GM12878 (cell line): ENCODE results near the gene SYK. TPM values are rescaled to one million over a fixed set of nuclear protein-coding genes. Genes with fewer than 3 reads are reported as not detected.

ENCODE experiments used
- ATAC-seq: fragments of 200-7000 bp; cut with Tn5 transposase; 3 replicates; pipeline ENCODE4 v1.9.1; 2020; ENCODE audit warnings: mild to moderate bottlenecking, moderate library complexity
- BruUV-seq: library from RNA; stranded (reverse); fragments of 400-500 nt; replicated peaks from 2 replicates; lab custom pipeline; 2021; lab: Mats Ljungman, UMichigan
- CTCF ChIA-PET: fragments of 300-600 bp; sonication (Branson Sonifier 250); formaldehyde crosslinking; extraction: SDS; loops from one replicate; lab custom pipeline; 2021; ENCODE audit warnings: inconsistent platforms; lab: Yijun Ruan, JAX
- POLR2A ChIA-PET: fragments of 350-600 bp; formaldehyde crosslinking; extraction: SDS; loops from one replicate; lab custom pipeline; 2021; ENCODE audit warnings: inconsistent platforms; lab: Charles Lee
- RAD21 ChIA-PET: fragments of 300-600 bp; sonication (Branson Sonifier 250); formaldehyde crosslinking; loops from one replicate; lab custom pipeline; 2023; ENCODE audit warnings: antibody characterized with exemption; ENCODE audit not compliant: unreplicated experiment; lab: Charles Lee
- SMC1A ChIA-PET: fragments of 300-600 bp; sonication (Branson Sonifier 250); formaldehyde crosslinking; loops from one replicate; lab custom pipeline; 2023; ENCODE audit not compliant: unreplicated experiment, uncharacterized antibody; lab: Charles Lee
- DNase-seq: peaks from one replicate; pipeline ENCODE4 v3.0.0-alpha.2; 2011; ENCODE audit warnings: low read depth, low spot score
- FAIRE-seq: peaks from 3 replicates; lab custom pipeline; 2011; peaks lifted over from hg19 to GRCh38; lab: Jason Lieb, UNC
- H2AFZ ChIP-seq: 2 replicates; pipeline ENCODE4 v1.6.0; 2011; ENCODE audit warnings: low read depth, low read length, control low read depth; ENCODE audit not compliant: control insufficient read depth
- H3K27ac ChIP-seq: 2 replicates; pipeline ENCODE4 v1.5.1; 2011; ENCODE audit warnings: control low read depth; ENCODE audit not compliant: control insufficient read depth, insufficient read depth
- H3K27me3 ChIP-seq, 2 experiments: replicated peaks in 1 of 2; 2 replicates each; pipeline versions ENCODE4 v1.6.0 to v1.6.1; 2011; ENCODE audit warnings: low read length in 1 of 2; ENCODE audit not compliant: control insufficient read depth in 2 of 2, insufficient read depth in 2 of 2
- H3K36me3 ChIP-seq, 2 experiments: 2 replicates each; pipeline ENCODE4 v1.5.1; 2011; ENCODE audit warnings: low read length in 1 of 2; ENCODE audit not compliant: control insufficient read depth in 2 of 2, insufficient read depth in 2 of 2
- H3K4me1 ChIP-seq: 2 replicates; pipeline ENCODE4 v1.6.1; 2011; ENCODE audit warnings: mild to moderate bottlenecking, low read length, moderate library complexity, mixed read lengths; ENCODE audit not compliant: control insufficient read depth, insufficient read depth
- H3K4me2 ChIP-seq: 2 replicates; pipeline ENCODE4 v1.6.0; 2011; ENCODE audit warnings: control low read depth; ENCODE audit not compliant: control insufficient read depth, insufficient read depth
- H3K4me3 ChIP-seq: fragments of 200-600 bp; sonication (generic); 2 replicates; pipeline ENCODE4 v1.5.1; 2016
- H3K79me2 ChIP-seq: 2 replicates; pipeline ENCODE4 v1.6.0; 2011; ENCODE audit warnings: low read length; ENCODE audit not compliant: control insufficient read depth, insufficient read depth
- H3K9ac ChIP-seq: 2 replicates; pipeline ENCODE4 v1.8.0; 2011; ENCODE audit warnings: low read length, control low read depth, mixed read lengths; ENCODE audit not compliant: control insufficient read depth, insufficient read depth
- H3K9me3 ChIP-seq: replicated peaks from 3 replicates; pipeline ENCODE4 v1.5.1; 2011; ENCODE audit warnings: mild to moderate bottlenecking, low read length; ENCODE audit not compliant: control insufficient read depth, insufficient read depth
- H4K20me1 ChIP-seq: 2 replicates; pipeline ENCODE4 v1.6.0; 2011; ENCODE audit not compliant: control insufficient read depth, insufficient read depth
- CREB1 ChIP-seq: IDR thresholded peaks from 2 replicates; pipeline ENCODE4 v1.6.1; 2012; ENCODE audit warnings: low read depth, mild to moderate bottlenecking, inconsistent platforms
- GATAD2B ChIP-seq: fragments of 450-650 bp; conservative IDR thresholded peaks from 2 replicates; pipeline ENCODE4 v1.6.1; 2017; ENCODE audit warnings: low read depth, mild to moderate bottlenecking, moderate library complexity
- HDGF ChIP-seq: fragments of 450-650 bp; IDR thresholded peaks from 2 replicates; pipeline ENCODE4 v1.6.1; 2016; ENCODE audit warnings: antibody characterized with exemption
- IRF4 ChIP-seq: IDR thresholded peaks from 2 replicates; pipeline ENCODE4 v1.6.1; 2011; ENCODE audit warnings: low read depth, low read length
- KAT2A ChIP-seq: conservative IDR thresholded peaks from 2 replicates; pipeline ENCODE4 v1.6.1; 2011; ENCODE audit warnings: low read depth, low read length; ENCODE audit not compliant: control insufficient read depth
- MYC ChIP-seq: IDR thresholded peaks from 2 replicates; pipeline ENCODE4 v1.6.1; 2011; ENCODE audit warnings: mild to moderate bottlenecking, low read length, moderate library complexity, inconsistent platforms; ENCODE audit not compliant: insufficient read depth, insufficient replicate concordance, insufficient read length, severe bottlenecking
- SMC3 ChIP-seq: IDR thresholded peaks from 2 replicates; pipeline ENCODE4 v1.6.1; 2011; ENCODE audit warnings: low read length, improper control_type of control experiment, borderline replicate concordance
- STAT1 ChIP-seq: fragments of 450-650 bp; conservative IDR thresholded peaks from 2 replicates; pipeline ENCODE4 v1.6.1; 2014; ENCODE audit warnings: antibody characterized with exemption, mild to moderate bottlenecking
- ZSCAN29 ChIP-seq: fragments of 450-650 bp; IDR thresholded peaks from 2 replicates; pipeline ENCODE4 v1.6.1; 2017; ENCODE audit warnings: mild to moderate bottlenecking, moderate library complexity
- ZZZ3 ChIP-seq: IDR thresholded peaks from 2 replicates; pipeline ENCODE4 v1.6.1; 2011; ENCODE audit warnings: low read depth; ENCODE audit not compliant: control insufficient read depth, insufficient read length
- WGBS: methylation state at CpG from one replicate; pipeline ENCODE4 v1.1.6; 2016; ENCODE audit warnings: low lambda C conversion rate; ENCODE audit not compliant: insufficient replicate concordance, insufficient coverage; ENCODE audit errors: missing lambda C conversion rate; 5-methylcytosine and 5-hydroxymethylcytosine counted together
- in situ Hi-C: fragments of 300-500 bp; cut with MboI; formaldehyde crosslinking; loops from 9 replicates; pipeline ENCODE4 v1.14.3; 2018; ENCODE audit warnings: mixed read lengths
- intact Hi-C: fragments of 100-400 bp; cut with micrococcal nuclease; formaldehyde crosslinking; loops from one replicate; pipeline ENCODE4 v1.14.2; 2022; ENCODE audit not compliant: unreplicated experiment
- polyA plus RNA-seq, 11 experiments: library from polyadenylated mRNA; depleted of rRNA in 4 of 11; unstranded in 6 of 11; stranded (reverse) in 5 of 11; fragments of >200 nt; fragmentation: Nextera tagmentation in 4 of 11; fragmentation: Illumina TruSeq in 1 of 11; extraction: Ambion mirVana in 4 of 11; extraction: Trizol in 1 of 11; gene quantifications; 1 replicate in 1 of 11; 2 replicates in 10 of 11; pipeline versions ENCODE4 v1.2.1 to v1.2.3, GENCODE V29; 2011 to 2016; ENCODE audit warnings: inconsistent platforms in 2 of 11, missing spikeins in 2 of 11, low read depth in 1 of 11
- total RNA-seq, 4 experiments: library from RNA; depleted of rRNA in 3 of 4; stranded (reverse); fragments of >200 nt in 3 of 4; fragmentation: Illumina TruSeq in 1 of 4; extraction: Trizol in 1 of 4; gene quantifications; 2 replicates each; pipeline versions ENCODE4 v1.2.1 to v1.2.3, GENCODE V29; 2013 to 2021
- TF ChIP-seq, protein P1 (sequence below): fragments of 450-650 bp; IDR thresholded peaks from 2 replicates; pipeline ENCODE4 v1.6.1; 2017; ENCODE audit warnings: mild to moderate bottlenecking, low read depth, inconsistent platforms; ENCODE audit not compliant: poor library complexity, severe bottlenecking
- TF ChIP-seq, protein P2 (sequence below): fragments of 150-350 bp; IDR thresholded peaks from 2 replicates; pipeline ENCODE4 v1.6.1; 2016; ENCODE audit warnings: low read depth, low read length

The SYK gene
- total and polyA plus RNA-seq, 10 of the 15 experiments (the other 5 are each of a cell fraction or from before 2014, with no cell fraction given), result 6.5 to 135 (median 68.8) TPM

DNA sequence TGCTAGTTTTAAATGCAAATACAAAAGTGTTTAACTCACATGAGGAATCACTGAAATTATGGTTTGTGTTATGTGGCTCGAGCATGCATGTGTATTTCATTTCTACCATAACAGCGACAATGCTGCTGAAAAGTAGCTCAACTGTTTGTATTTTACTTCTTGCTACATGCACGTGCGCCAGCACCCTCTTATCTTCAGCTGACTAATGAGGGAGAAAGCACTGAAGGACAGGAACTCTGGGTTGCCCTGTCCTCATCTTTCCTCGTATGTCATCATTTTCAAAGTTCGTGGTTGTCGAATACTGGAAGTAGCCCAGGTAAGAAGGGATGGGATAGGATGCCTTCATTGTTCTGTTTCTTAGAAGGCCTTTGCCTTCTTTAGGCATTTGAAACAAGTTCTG is 120.3 kb downstream of the SYK start:
- CTCF ChIA-PET, result interaction anchor here (1.0 kb wide), 1 partner anchor 505 kb away, joined by 3 read pairs; no protein-coding TSS in a partner anchor
- H2AFZ ChIP-seq, result no peak overlapping the region
- H3K4me1 ChIP-seq, result peaks cover 17% of the 10 kb centered on the region
- TF ChIP-seq CREB1 (no peak), STAT1 (no peak), IRF4 (no peak), KAT2A (no peak), ZSCAN29 (no peak), MYC (no peak), HDGF (no peak), SMC3 (no peak), ZZZ3 (no peak), GATAD2B (no peak)
- TF ChIP-seq, protein P1, sequence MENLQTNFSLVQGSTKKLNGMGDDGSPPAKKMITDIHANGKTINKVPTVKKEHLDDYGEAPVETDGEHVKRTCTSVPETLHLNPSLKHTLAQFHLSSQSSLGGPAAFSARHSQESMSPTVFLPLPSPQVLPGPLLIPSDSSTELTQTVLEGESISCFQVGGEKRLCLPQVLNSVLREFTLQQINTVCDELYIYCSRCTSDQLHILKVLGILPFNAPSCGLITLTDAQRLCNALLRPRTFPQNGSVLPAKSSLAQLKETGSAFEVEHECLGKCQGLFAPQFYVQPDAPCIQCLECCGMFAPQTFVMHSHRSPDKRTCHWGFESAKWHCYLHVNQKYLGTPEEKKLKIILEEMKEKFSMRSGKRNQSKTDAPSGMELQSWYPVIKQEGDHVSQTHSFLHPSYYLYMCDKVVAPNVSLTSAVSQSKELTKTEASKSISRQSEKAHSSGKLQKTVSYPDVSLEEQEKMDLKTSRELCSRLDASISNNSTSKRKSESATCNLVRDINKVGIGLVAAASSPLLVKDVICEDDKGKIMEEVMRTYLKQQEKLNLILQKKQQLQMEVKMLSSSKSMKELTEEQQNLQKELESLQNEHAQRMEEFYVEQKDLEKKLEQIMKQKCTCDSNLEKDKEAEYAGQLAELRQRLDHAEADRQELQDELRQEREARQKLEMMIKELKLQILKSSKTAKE, result no peak
- TF ChIP-seq, protein P2, sequence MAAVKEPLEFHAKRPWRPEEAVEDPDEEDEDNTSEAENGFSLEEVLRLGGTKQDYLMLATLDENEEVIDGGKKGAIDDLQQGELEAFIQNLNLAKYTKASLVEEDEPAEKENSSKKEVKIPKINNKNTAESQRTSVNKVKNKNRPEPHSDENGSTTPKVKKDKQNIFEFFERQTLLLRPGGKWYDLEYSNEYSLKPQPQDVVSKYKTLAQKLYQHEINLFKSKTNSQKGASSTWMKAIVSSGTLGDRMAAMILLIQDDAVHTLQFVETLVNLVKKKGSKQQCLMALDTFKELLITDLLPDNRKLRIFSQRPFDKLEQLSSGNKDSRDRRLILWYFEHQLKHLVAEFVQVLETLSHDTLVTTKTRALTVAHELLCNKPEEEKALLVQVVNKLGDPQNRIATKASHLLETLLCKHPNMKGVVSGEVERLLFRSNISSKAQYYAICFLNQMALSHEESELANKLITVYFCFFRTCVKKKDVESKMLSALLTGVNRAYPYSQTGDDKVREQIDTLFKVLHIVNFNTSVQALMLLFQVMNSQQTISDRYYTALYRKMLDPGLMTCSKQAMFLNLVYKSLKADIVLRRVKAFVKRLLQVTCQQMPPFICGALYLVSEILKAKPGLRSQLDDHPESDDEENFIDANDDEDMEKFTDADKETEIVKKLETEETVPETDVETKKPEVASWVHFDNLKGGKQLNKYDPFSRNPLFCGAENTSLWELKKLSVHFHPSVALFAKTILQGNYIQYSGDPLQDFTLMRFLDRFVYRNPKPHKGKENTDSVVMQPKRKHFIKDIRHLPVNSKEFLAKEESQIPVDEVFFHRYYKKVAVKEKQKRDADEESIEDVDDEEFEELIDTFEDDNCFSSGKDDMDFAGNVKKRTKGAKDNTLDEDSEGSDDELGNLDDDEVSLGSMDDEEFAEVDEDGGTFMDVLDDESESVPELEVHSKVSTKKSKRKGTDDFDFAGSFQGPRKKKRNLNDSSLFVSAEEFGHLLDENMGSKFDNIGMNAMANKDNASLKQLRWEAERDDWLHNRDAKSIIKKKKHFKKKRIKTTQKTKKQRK, result no peak
- H3K27ac ChIP-seq, result no peak overlapping the region
- FAIRE-seq, result no peak
- RAD21 ChIA-PET, result interaction anchor here (1.5 kb wide), 1 partner anchor 504 kb away, joined by 5 read pairs; no protein-coding TSS in a partner anchor
- SMC1A ChIA-PET, result interaction anchor here (1.9 kb wide), 1 partner anchor 504 kb away, joined by 7 read pairs; no protein-coding TSS in a partner anchor
- no TSS peak for BruUV-seq
- intact Hi-C loops, result loop anchor here (5.0 kb wide), 2 partner anchors 225 to 270 kb away; no protein-coding TSS in a partner anchor
- ATAC-seq, result no peak
- in situ Hi-C loops, result no loop called here
- no peak overlapping the region for H3K9ac ChIP-seq
- H3K79me2 ChIP-seq, result no peaks in the 10 kb centered on the region
- H3K9me3 ChIP-seq, result no peaks in the 10 kb centered on the region
- 89% methylated on average over 7 of the region's 7 CpGs for WGBS
- no peak overlapping the region for H3K4me3 ChIP-seq
- DNase-seq, result no peak
- POLR2A ChIA-PET, result no interaction called here
- H3K36me3 ChIP-seq, result no peaks in the 10 kb centered on the region
- no peaks in the 10 kb centered on the region for H4K20me1 ChIP-seq
- no peak overlapping the region for H3K4me2 ChIP-seq
- no peaks in the 10 kb centered on the region; a peak in 2 of 4 replicates for H3K27me3 ChIP-seq
